HG03097 (cell line): ENCODE measurements around the gene CCDC186.
A peak's percentile ranks its signal among the peaks of the same experiment; 100 is the strongest.

Source experiments
- ATAC-seq: cut with Tn5 transposase; IDR thresholded peaks from one replicate; pipeline ENCODE4 v1.9.1; 2021; ENCODE audit not compliant: unreplicated experiment, low FRiP score

CCDC186 gene

DNA sequence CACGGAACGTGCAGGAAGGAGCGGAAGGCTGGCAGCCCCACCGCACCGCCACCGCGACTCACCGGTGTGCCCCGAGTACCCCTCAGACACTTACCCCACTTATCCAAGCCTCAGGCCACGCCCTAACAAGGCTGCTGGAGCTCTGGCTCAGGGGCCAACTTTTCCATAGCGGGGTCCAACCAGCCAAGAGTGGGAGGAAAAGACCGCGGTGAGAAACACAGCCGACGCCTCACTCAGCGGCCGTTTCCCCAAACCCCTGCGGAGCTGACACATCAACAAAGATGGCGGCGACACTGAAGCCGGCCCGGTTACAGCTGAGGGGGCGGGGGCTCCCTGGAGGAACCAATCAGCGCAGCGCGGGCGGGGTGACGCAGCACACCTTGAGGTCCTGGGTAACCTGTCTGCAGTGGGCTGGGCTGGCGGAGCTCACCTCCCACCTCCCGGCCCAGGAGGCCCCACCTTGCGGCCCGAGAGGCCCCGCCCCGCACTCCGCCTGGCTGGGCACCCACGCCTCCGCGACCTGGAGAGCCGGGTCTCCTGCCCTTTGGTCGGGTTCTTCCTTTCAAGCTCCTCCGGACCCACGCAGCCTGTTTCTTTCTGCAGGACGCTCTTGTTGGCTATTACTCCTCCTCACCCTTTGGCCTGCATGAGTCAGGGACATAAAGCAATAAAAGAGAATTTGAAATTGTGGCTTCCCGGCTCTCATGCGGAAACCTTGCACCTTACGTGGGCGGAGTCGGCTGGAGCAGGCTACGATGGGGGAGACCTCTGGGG is at the start of gene CCDC186:
Gene CCDC186, minus strand, starts transcription at position 283 of the 774 bp plus-strand sequence. CDS start 10,935 bp downstream, outside the sequence.
- peak; percentile 99 for ATAC-seq

DNA sequence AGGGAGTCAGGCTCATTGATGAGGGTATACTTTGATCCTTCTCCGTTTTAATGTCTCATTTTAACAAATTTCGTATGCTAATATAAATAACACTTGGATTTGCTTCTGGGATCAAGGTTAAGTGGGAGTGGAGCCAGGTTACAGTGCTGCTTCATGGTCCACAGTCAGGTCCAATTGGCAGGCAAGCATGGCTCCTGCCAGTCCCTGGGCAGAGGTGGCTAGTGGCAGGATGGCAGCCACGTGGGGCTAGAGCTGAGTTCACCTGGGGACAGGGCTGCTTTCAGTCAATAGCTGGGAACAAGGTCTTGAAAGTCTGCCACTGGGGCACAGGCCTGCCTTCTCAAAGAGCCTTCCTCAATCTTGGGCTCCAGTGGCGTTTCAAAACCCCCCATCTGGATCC is 49.1 kb upstream of the CCDC186 start:
- no peak for ATAC-seq

DNA sequence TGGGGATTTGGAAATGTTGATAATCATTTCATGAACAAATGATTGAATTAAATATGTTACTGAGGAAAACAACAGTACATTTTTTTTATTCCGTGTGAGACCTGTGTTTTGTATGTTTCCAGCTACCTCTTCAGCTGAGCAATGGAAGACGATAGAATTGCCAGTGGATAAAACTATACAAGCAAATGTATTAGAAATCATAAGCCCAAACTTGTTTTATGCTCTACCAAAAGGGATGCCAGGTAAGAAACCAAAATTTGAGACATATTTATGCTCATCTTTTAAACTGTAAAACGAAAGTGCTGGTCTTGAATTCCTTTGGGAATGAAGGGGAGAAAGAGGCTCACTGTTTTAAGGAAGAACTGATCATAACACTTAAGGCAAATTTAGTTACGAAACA is 47.2 kb upstream of the CCDC186 start:
- no peak for ATAC-seq

DNA sequence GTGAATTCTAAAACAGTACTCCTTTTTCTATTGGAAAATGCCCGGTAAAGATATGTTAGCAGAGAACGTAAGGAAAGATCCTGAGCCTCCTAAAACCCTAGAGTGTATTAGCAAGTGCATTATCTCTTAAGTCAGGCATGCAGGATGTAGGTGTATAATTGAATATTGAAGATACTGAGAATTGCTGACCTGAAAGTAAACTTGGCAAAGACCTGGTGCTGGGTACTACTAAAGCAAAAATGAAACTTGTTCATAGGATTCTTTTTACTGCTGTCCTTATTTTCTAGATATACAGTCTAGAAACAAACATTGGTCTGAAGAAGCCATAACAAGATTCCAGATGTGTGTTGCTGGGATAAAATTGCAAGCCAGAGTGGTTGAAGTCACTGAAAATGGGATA is 46.3 kb upstream of the CCDC186 start:
- no peak for ATAC-seq

DNA sequence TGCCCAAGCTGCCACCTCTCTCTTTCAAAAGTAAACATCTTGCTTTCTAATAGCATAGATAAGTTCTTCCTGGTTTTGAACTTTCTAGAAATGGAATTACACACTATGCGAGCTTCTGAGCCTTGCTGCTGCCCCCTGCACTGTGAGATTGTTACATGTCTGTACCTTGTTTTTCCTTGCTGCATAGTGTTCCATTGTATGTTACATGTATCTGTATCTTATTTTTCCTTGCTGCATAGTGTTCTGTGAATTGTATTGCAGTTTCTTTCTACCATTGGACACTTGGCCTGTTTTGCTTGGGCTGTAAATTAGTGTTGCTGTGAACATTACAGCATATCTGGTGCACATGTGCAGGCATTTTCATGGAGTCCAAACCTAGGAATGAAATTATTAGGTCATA is 41.0 kb upstream of the CCDC186 start:
- ATAC-seq, result no peak

DNA sequence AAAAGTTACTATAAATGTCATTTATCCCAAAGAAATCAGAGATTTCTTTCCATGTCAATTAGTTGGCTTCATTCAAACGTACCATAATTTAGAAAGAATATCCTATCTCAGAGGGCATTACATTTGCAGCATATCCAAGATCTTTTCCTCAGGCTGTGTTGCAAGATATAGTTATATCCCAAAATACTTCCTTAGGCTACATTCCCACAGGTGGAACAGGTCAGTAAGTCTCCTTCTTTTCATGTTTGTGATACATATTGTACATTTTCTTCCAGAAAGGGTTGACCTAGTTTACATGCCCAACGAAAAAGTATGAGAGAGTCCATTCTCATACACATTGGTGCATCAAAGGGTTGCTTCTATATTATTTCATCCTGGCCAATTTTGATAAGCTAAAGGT is 38.1 kb upstream of the CCDC186 start:
- no peak for ATAC-seq

DNA sequence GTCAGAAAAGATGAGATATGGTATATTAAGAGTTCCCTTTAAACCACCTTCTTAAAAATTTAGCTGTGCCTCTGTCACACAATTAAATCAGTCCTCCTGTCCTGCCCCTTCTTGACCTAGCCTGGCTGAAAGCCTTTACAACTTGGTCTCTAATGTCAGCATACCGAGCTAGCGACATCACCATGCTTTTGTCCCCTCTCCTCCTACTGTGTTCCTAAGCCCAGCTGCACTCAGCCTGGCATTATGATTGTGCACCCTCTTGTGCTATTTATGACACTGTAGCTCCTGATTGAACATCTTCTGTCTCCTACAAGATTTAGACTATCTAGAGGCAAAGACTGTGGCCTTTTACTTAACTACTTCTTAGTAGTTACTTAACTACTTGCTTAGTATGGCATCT is 34.3 kb upstream of the CCDC186 start:
- no peak for ATAC-seq

DNA sequence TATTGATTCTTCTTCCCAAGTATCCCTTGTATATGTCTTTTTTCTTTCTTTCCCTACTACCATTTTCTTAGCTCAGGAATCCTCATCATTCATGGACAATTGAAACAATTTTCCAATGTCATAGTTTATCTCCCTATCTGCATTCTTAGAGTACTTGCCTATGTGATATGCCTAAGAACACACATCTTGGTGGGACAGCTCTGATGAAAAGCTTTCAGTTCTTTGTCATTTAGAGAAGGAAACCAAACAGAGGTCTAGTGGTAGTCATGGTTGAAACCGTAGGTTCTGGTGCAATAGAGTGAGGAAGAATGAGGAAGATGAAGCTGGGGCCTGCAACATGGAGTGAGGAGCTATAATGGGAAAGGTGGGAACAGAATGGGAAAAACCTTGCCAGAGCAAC is 33.3 kb upstream of the CCDC186 start:
- ATAC-seq, result no peak

DNA sequence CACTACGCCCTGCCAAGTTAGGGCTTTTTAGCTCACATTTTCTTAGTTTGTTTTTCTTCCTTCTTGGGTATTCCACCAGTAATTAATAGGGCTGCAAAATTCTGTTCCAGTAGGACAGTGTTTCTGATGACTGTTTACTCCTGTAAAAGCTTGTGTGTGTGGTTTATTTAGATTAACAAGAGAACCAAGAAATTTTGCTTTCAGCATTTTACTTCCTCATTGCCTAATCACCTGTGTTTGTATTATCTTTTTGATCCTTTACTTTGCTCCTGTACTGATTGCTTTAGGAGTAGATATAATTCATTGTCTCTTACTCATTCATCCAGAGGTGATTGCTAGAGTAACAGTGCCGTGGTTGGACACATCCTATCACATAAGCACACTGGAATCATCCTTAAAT is 32.9 kb upstream of the CCDC186 start:
- no peak for ATAC-seq

DNA sequence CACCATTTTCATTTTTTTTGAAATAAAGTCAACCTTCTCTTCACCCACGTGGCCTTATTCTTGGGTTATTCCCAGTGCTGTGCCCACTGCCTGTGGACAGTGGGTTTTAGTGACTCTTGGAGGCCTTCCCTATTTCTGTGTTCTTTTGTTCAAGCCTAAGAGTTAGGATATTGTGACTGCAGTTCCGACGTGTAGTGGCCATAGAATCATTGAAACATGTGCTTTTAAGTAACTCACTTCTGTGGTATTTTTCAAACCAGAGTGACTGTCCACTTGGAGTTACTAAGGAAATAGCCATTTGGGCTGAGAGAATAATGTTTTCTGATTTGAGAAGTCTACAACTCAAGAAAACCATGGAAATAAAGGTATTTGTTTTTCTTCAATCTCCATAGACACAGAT is 28.8 kb upstream of the CCDC186 start:
- ATAC-seq, result no peak

DNA sequence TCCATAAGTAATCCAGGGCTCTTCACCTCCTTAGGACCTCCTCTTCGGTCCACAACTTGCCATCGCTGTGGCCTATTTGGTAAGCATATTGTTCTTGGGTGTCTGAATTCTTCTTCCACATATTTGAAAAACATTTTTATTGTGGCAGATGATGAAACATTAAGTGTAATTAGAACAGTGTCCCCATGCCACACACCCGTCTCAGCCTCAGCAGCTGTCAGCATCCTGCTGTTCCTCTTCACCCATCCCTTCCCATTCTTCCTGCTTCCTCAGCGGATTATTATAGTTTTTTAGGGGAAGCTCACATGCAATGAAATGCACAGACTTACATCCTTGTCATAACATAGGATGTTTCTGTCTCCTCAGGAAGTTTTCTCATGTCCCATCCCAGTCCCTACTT is 25.2 kb upstream of the CCDC186 start:
- ATAC-seq, result no peak

DNA sequence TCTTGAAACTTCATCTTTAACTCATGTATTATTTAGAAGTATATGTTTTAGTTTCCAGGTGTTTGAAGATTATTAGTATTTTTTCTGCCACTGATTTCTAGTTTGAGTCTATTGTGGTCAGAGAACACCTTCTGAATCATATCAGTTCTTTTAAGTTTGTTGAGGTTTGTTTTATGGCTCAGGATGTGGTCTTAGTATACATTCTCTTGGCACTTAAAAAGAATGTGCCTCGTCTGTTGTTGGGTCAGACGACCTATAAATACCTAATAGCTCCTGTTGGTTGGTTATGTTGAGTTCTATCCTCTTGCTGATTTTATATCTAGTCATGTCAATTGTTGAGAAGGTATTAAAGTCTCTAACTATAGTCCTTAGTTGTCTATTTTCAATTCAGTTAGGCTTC is 21.1 kb upstream of the CCDC186 start:
- peak; percentile 88 for ATAC-seq

DNA sequence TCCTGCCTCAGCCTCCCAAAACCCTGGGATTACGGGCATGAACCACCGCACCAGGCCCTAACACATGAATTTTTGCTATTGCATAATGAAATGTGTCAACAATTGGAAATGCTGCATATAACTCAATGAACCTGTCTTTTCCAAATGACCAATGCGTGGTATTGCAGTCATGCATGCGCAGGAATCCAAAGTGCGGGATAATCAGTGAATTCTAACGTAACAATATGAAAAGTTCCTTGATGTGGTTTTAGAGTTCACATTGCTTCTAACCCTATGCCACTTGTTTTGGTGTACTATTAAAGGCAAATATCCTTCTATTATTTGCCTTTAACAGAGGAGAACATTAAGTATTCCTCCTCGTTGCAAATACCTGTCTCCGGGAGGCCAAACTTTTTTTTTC is 15.7 kb upstream of the CCDC186 start:
- ATAC-seq, result no peak

DNA sequence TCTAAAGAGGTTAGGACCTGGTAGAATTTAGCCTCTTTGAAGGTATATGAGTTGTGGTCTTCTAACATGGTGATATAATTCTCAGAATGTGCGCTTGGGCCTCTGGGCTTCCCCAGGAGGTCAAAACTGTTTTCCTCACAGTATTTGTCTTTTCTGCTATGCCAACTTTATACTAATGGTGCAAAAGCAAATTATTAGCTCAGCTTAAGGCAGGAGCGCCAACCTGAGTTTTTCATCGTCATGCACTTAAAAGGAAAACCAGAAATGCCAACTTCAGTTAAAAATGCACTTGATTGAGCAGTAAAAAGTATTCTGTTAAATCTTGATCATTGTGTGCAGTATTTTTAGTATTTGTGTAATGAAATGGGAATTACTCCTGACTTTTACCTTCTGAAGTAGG is 14.9 kb upstream of the CCDC186 start:
- no peak for ATAC-seq

DNA sequence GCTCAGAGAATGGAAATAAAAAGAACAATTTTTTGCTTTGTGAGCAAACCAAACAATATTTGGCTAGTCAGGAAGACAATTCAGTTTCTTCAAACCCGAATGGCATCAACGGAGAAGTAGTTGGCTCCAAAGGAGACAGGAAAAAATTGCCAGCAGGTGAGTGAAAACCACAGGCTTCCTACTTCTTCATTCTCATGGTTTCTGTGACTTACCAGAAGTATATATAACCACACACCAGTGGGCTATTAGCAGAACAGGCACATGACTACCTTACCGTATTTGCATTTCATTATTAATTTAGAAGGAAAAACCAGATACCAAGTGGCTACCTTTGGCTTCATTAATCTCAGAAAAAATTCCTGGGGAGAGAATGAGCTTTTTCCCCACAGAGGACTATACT is 14.0 kb upstream of the CCDC186 start:
- ATAC-seq, result no peak

DNA sequence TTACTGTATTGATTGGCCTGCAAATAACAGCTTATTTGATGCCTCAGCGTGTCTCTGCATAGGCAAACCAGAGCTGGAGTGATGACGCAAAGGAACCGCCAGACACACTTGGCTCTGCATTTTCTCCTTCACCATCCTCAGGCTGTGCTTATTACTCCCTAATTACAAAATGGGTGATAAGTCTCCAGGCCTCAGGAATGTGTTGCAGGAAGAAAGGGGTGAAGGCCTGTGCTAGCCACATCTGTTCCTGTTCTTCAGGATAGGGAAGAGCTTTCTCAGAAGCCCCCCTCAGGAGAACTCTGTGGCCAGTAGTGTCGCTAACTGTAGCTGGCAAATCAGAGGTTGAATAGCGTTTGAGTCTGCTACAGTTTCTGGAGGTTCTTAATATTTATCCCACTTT is 10.3 kb upstream of the CCDC186 start:
- ATAC-seq, result no peak

DNA sequence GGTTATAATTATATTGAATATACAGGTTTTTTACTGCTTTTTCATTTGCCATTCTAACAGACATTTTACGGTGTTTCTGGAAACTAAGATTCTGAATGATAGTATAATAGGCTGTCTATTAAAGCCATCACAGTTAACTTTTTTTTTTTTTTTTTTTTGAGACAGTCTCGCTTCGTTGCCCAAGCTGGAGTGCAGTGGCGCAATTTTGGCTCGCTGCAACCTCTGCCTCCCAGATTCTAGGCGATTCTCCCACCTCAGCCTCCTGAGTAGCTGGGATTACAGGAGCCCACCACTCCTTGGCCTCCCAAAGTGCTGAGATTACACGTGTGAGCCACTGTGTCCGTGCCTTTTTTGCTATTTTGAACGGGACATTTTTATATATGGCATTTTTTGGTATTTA is 9.6 kb upstream of the CCDC186 start:
- no peak for ATAC-seq

DNA sequence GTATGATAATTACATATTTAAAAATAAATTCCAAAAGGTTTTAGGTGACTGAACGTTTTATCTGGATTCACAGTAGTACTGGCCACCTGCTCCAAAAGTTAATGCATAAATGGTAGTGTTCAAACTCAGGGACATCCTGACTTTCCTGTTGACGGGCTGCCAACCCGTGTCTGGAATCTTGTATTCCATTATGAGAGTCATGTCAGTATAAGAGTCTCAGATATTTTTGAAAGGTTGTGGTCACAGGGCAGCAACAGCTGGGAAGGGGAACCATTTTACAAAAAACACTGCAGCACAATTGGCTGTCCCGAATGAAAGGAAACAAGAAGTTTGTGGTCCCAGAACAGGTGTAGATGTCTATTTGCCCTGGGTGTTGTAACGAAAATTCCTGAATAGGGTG is 8.0 kb upstream of the CCDC186 start:
- ATAC-seq, result no peak

DNA sequence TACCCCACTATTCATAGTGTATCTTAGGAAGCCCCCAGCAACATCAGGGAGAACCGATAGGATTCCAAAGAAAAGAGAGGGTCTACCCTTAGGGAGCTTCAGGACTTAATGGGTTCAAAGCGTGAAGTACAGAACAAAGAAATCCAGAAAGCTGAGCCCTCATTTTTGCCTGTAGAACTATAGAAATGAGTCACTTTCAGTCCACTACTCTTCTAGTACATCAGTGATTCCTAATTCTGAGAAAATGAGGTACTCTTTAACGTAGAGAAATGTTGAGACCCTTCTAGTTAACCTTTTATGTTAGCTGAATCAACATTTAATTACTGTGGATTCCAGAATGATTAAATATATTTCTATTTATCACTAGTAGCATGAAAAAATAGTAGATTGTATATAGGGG is 6.9 kb upstream of the CCDC186 start:
- no peak for ATAC-seq

DNA sequence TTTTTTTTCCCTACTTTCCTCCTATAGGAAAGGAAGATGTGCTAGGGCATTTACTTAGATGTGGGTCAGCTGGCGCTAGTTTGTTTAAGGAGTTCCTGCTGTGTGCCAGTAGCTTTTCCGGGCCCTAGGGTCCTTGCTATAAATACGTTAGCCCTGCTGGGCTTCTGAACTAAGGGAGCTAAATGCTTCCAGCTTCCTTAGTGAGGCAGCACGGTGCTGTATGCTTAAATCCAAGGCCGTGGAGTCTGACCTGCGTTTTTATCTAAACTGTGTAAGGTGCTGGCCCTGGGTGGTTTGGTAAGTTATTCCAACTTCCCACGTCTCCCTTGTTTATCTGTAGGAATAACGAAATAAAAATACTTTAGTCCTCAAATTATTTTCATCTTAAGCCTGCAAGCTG is 5.7 kb upstream of the CCDC186 start:
- ATAC-seq, result no peak

DNA sequence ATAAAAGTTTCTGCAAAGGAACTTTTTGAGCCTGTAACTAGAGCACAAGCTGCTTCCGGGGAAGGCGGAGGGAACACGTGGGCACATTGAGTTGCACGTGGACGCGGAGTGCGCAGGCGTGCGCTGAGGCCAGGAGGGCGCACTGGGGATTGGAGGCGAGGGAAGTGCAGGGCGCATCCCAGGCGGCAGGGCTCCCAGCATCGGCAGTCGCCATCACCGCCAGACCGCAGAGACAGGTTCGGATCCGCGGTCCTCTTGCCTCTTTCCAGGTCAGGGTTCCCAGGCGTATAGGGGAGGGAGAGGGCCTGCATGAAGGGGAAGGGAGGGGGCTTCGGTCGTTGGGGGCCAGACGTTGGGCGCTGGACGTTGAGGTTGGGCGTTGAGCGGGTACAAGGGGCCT is 5.1 kb upstream of the CCDC186 start, which contains the start of gene TDRD1:
Gene TDRD1, plus strand, starts transcription at position 206 of the 400 bp plus-strand sequence. CDS start 8,479 bp downstream, outside the sequence.
- ATAC-seq, result no peak

DNA sequence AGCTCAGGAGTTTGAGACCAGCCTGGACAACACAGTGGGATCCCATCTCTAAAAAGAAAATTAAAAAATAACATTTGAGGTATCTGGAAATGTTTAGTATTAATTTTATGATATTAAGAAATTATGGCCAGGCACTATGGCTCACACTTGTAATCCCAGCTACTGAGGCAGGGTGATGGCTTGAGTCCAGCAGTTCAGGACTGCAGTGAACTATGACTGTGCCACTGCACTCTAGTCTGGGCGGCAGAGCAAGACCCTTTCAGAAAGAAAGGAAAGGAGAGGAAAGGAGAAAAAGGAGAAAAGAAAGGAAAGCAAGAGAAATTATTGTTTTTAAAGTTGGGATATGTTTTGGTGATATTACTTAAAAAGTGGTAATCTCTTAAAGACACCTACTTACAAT is 2.5 kb upstream of the CCDC186 start:
- ATAC-seq, result no peak

DNA sequence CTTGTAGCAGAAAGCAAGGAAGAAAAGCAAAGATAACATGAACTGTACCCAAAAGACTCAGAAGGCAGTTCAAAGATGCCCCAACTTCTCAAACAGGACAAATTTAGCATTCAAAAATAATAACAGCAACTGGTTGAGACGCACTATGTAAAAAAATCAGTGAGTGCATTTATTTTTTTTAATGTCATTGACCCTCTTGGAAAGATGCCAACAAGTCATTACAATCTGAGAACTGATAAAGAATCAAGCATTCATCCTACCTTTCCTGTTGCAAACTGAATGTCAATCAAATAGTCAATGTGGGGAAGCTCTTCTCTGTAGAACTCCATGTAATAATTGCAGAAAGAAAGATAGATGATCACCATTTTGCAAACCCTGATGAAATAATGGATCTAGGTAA is 1.7 kb upstream of the CCDC186 start:
- ATAC-seq, result no peak
